GM12873 (cell line): ENCODE measurements around the gene HERPUD2.

Experiments used
- TF ChIP-seq, protein P1 (sequence below): IDR thresholded peaks from 2 replicates; pipeline ENCODE4 v1.5.1; 2012; ENCODE audit warnings: low read depth, mild to moderate bottlenecking, moderate library complexity, low read length, control low read depth; ENCODE audit not compliant: insufficient read depth; ENCODE audit errors: missing control alignments

The HERPUD2 gene

DNA sequence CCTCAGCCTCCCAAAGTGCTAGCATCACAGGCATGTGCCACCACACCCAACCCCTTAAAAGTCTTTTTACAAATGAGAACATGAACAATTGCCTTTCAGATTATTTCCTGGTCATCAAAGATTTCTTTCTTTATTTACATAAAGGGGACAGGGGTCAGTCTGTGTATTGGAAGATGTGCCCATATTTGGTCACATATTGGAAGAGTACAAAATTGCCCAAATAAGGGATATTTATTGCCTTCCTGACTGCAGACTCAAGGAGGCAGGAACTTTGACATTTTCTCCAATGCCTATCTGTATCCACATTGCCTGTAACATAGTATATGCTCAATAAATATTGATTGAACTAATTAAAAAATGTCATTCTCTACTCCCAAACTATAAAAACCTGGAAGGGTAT lies 25.9 kb upstream of the HERPUD2 start:
- TF ChIP-seq, protein P1, sequence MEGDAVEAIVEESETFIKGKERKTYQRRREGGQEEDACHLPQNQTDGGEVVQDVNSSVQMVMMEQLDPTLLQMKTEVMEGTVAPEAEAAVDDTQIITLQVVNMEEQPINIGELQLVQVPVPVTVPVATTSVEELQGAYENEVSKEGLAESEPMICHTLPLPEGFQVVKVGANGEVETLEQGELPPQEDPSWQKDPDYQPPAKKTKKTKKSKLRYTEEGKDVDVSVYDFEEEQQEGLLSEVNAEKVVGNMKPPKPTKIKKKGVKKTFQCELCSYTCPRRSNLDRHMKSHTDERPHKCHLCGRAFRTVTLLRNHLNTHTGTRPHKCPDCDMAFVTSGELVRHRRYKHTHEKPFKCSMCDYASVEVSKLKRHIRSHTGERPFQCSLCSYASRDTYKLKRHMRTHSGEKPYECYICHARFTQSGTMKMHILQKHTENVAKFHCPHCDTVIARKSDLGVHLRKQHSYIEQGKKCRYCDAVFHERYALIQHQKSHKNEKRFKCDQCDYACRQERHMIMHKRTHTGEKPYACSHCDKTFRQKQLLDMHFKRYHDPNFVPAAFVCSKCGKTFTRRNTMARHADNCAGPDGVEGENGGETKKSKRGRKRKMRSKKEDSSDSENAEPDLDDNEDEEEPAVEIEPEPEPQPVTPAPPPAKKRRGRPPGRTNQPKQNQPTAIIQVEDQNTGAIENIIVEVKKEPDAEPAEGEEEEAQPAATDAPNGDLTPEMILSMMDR = no peak

DNA sequence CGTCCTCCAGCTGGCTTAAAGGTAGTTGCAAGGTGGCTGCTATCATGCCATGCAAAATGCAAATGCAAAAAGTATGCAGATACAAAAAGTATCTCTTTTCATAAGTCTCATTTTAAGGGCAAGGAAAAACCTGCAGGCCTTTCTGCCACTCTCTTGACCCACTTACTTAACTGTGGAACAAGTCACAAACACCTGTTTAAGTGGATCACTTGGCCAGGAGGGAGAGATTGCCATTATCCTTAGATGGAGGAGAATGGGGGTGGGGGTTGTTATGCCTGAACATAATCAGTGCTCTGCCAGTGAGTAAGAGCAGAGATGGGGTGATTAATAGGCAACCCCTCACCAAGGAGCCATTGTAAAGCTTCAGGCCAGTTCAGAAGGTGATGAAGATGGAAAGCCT lies 25.1 kb upstream of the HERPUD2 start:
- TF ChIP-seq, protein P1 = no peak

DNA sequence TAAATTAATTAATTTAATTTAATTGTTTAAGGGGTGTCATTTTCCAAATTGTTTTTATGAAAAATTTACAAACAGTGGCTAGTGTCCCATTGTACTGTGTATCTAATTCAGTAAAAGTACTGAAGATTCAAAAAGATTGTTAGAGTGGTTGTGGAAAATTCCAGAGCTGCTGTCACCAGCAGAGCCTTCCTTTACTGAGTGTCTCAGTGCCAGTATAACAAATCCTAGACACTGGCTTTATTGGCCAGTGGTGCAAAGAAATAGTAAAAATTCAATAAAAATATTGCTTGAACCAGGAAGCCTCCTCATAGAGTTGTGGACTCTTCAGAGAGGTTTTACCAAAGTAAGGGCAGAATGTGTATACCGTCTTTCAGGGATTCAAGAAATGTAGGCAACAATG lies 23.1 kb upstream of the HERPUD2 start:
- TF ChIP-seq, protein P1 = no peak

DNA sequence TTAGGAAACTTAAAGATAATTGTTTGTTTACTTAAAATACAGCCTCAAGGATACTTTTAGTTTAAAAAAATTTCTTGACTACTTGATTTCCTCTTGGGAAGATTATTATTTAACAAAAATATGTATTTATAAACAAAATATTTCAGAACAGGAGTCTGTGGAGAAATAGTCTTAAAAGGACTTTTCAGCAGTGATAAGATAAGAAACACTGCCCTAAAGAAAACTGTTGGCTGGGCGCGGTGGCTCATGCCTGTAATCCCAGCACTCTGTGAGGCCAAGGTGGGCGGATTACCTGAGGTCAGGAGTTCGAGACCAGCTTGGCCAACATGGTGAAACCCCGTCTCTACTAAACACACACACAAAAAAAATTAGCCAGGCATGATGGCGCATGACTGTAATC lies 22.6 kb upstream of the HERPUD2 start:
- TF ChIP-seq, protein P1 = no peak

DNA sequence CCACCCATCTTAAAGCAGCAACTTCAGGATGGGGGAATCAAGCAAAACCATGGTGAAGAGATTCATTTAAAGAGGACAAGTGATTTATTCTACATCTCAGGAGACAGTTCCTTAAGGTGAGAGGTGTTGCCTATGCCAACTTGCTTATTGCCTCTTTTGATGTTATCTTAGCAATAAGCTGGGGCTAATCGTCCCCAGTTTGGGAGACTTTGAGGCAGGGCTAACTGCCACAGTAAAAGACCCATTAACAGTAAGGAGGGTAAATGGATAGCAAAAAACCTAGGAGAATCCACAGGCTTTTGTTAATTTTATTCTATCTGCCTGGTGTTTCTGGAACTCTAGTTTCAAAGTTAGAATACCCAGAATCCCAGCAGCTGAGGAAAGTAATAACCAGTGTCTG lies 22.1 kb upstream of the HERPUD2 start:
- TF ChIP-seq, protein P1 = no peak

DNA sequence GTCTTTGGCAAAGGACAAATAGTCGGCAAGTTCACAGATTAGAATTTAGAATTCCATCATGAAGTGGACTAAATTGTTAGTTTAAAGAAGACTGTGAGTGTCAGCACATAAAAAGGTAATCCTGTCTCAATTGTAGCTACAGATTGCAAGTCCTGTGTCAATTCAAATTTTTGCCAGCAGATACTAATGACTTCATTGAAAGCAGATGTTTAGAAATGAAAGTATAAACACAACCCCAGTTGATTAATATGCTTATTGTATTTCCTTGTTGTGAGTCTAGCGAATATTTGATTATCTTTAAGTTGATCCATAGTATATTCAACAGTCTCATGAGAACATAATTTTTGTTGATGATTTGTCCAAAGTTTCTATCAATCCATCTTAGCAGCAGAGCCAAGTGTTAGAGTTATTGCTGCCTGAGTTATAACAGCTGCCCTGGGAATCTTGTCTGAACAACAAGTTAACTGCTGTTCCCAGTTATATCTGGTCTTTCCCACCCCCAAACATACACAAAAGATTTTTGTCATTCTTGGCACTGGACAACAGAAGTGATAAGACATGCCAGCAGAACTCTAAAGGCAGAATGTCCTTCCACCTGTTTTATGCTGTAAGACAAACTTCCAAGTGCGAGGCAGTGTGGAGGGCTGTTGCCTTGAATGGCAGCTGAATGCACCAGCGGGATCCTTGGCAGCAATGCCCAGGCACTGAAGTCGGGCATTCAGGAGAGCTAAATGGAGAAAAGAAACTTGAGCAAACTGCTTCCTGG lies 21.3 kb upstream of the HERPUD2 start:
- TF ChIP-seq, protein P1 = no peak

DNA sequence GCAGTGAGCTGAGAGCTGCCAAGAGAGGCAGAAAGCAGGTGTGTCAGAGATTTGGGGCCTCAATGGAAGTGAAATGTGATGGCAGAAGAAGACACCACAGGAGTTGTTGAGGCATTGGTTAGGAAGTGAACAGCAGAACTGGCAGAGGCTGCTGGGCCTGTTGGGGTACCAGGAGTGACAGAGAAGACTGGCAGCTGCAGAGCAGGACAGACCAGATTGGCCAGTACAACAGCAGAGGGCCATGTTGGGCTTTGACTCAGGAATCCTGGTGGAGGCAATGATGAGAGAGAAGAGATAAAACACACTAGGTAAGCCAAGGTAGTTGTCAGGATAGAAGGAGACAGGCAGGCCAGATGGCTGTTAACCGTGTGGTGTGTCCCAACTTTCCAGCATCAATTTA lies 19.9 kb upstream of the HERPUD2 start:
- TF ChIP-seq, protein P1 = peak; percentile 21
